ENCODE data around the gene SSC5D. TPM values are rescaled to one million over a fixed set of nuclear protein-coding genes. Genes with fewer than 3 reads are reported as not detected.

Gene SSC5D
- total and polyA plus RNA-seq, 9 of the 15 experiments (the other 6 are each of a cell fraction or from before 2014, with no cell fraction given): 0.04 to 0.71 (median 0.14) TPM; not detected in 2

GRCh38 chr19:55467236-55468053, 20.8 kb upstream of the SSC5D start (continued):
- TF ChIP-seq HINFP (tag; conservative IDR thresholded peaks at IDR 0.05; ENCODE audit: low read depth) (no peak), PKNOX1 (IDR thresholded peaks at IDR 0.05) (peak; percentile 33; the same call in 1 of the 2 replicates), NFXL1 (CRISPR knock-in tag; IDR thresholded peaks at IDR 0.05) (no peak), HDAC1 (IDR thresholded peaks at IDR 0.05) (peak in 1 of 2 experiments; percentile 93; a peak in 2 of 4 replicates), ZBTB9 (CRISPR knock-in tag; IDR thresholded peaks at IDR 0.05) (peak; percentile 73; the same call in 1 of the 2 replicates), NCOA2 (IDR thresholded peaks at IDR 0.05; ENCODE audit: partially characterized antibody in 2 of 2) (no peak), HMG20A (CRISPR knock-in tag; conservative IDR thresholded peaks at IDR 0.05) (0 out of 2 replicates have a peak, but pooled peaks have one; percentile 14), ELF1 (tag; IDR thresholded peaks at IDR 0.05) (no peak; the same call in 1 of the 2 replicates), ZNF24 (IDR thresholded peaks at IDR 0.05) (peak; percentile 71), HDAC3 (IDR thresholded peaks at IDR 0.05; ENCODE audit: borderline replicate concordance, partially characterized antibody) (peak; percentile 81), NBN (IDR thresholded peaks at IDR 0.05; ENCODE audit: low read depth) (peak; percentile 96), CREB3L1 (IDR thresholded peaks at IDR 0.05; ENCODE audit: borderline replicate concordance, low read depth) (peak; percentile 75; the same call in 1 of the 2 replicates), PHF21A (IDR thresholded peaks at IDR 0.05; ENCODE audit: borderline replicate concordance, low read depth) (peak; percentile 55; the same call in 1 of the 2 replicates), ZNF384 (IDR thresholded peaks at IDR 0.05; ENCODE audit: low read depth, low read length) (0 out of 2 replicates have a peak, but pooled peaks have one; percentile 3), ZBTB2 (IDR thresholded peaks at IDR 0.05) (peak; percentile 77)
